Suppressor macrophage (primary cell): ENCODE data around the gene FBXO31.

Experiments
- DNase-seq, 4 experiments: peaks; one replicate each; pipeline ENCODE4 v3.0.0-alpha.2; 2020 to 2022

The FBXO31 gene

DNA sequence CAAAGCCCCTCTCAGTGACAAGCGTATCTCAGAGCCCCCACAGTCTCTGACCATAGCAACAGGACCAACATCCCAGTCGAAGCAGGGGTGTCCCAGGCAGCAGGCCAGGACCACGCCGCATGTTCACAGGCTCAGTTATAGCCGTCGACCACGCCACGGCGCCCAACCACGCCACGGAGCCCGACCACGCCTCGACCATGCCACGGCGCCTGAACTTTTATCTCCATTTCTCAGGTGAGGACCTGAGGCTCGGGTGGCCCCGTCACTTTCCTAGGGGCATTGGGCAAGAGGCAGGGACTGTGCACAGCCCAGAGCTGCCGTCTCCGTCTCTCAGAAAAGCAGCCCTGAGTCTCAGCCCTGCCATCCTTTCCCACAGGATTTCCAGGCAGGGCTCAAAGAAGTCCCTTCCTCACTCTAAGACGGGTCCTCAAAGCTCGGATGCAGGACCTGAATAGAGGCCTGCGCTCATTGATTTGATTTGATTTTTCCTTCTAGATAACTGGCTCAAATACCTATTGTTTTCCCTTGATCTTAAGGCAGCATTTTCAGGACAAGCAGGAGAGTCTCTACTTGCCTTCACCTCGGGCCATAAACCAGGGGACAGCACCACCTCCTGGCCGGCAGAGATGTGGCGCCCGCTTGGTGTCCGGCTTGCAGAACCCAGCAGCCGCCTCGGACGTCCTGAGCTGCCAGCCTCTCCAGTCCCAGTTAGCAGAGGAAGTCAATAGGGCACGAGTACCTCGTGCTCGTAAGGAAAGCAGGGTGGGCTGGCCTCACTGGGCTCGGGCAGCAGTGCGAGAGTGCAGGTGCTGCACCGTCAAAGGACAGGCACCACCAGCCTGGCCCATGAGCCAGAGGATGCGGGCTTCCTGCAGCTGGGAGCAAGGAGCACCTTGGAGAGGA, 105.1 kb downstream of the FBXO31 start:
- DNase-seq = peak; percentile 59 to 83 (median 72)
